SK-N-SH treated with all-trans-retinoic acid at 6 μM for 48 hours (cell line): ENCODE measurements around the gene FLT4.

Experiments
- CREB5 ChIP-seq: fragments of 250-450 bp; sonication (Bioruptor Pico); IDR thresholded peaks from 2 replicates; pipeline ENCODE4 v1.5.1; 2020; ENCODE audit warnings: low read depth, mild to moderate bottlenecking, moderate library complexity
- OSR1 ChIP-seq: fragments of 250-450 bp; sonication (Bioruptor Pico); IDR thresholded peaks from 2 replicates; pipeline ENCODE4 v1.8.0; 2022; ENCODE audit warnings: moderate library complexity, mild to moderate bottlenecking, inconsistent platforms
- PATZ1 ChIP-seq: fragments of 250-450 bp; sonication (Bioruptor Pico); IDR thresholded peaks from 2 replicates; pipeline ENCODE4 v1.8.0; 2020; ENCODE audit warnings: mild to moderate bottlenecking, moderate library complexity, borderline replicate concordance
- PPARA ChIP-seq: fragments of 250-450 bp; sonication (Bioruptor Pico); IDR thresholded peaks from 2 replicates; pipeline ENCODE4 v1.5.0; 2020; ENCODE audit warnings: mild to moderate bottlenecking, borderline replicate concordance
- ZC3H10 ChIP-seq: fragments of 250-450 bp; sonication (Bioruptor Pico); IDR thresholded peaks from 2 replicates; pipeline ENCODE4 v1.5.1; 2021; ENCODE audit warnings: mild to moderate bottlenecking, moderate library complexity
- ZFP3 ChIP-seq: fragments of 250-450 bp; sonication (Bioruptor Pico); IDR thresholded peaks from 2 replicates; pipeline ENCODE4 v1.5.0; 2020; ENCODE audit warnings: mild to moderate bottlenecking, moderate library complexity
- ZNF565 ChIP-seq: fragments of 450-650 bp; formaldehyde crosslinking; conservative IDR thresholded peaks from 2 replicates; pipeline ENCODE4 v1.5.0; 2020; ENCODE audit warnings: low read depth, mild to moderate bottlenecking, moderate library complexity
- ZNF70 ChIP-seq: fragments of 450-650 bp; formaldehyde crosslinking; IDR thresholded peaks from 2 replicates; pipeline ENCODE4 v1.5.0; 2020; ENCODE audit warnings: mild to moderate bottlenecking, moderate library complexity

DNA sequence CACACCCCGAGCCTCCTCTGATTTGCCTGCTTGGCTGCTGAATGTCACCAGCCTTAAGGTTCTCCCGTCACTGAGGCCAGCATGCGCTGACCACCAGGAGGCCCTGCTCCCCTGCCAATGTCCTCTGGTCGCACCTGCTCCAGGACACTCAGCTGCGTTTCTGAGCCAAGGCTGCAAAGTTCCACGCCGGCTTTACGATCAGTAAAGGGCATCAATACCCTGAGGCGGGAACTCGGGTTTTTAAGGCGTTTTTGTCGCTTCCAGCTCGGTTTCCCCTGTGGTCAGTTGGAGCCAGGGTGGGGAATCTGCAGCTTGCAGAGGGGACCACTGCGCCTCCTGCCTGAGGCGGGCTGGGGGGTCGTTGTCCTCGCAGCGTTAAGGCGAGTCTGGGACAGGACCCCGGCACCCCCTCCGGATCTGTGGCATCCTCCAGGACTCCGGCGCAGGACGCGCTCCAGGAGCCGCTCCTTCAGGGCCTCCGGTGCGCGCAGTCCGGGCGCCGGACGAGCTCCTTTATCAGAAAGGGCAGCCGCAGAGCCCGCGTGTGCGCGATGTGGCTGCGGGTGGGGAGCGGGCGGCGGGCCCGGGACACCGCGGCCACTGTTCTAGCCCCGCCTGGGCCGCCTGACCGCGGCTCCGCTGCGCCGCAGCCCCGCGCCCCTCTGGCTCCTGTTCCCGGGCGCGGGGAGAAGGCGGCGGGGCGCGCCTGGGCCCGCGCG, 24.1 kb upstream of the FLT4 start:
- TF ChIP-seq CREB5 (no peak), OSR1 (no peak), ZNF565 (no peak), ZC3H10 (CRISPR knock-in tag) (no peak), PPARA (CRISPR knock-in tag) (no peak), PATZ1 (CRISPR knock-in tag) (no peak), ZFP3 (CRISPR knock-in tag) (no peak), ZNF70 (CRISPR knock-in tag) (no peak)
